Measurements from ENCODE around the gene GRIP1. TPM values are rescaled to one million over a fixed set of nuclear protein-coding genes. Genes with fewer than 3 reads are reported as not detected.

GRIP1 gene
- total and polyA plus RNA-seq, 10 of the 15 experiments (the other 5 are each of a cell fraction or from before 2014, with no cell fraction given), result 0.05 to 0.85 (median 0.50) TPM; not detected in 7

GRCh38 chr12:66644151-66644550, 34.7 kb downstream of the GRIP1 start:
- ChIA-PET RAD21 (ENCODE audit: unreplicated experiment) (no interaction called here), CTCF (no interaction called here), POLR2A (no interaction called here), SMC1A (ENCODE audit: uncharacterized antibody, unreplicated experiment) (no interaction called here)
- intact Hi-C loops (cut with micrococcal nuclease; ENCODE audit: unreplicated experiment) (no loop called here), in situ Hi-C loops (cut with MboI) (no loop called here)
- DNase-seq (ENCODE audit: low read depth, low spot score) (no peak), FAIRE-seq (no peak), ATAC-seq (no peak)
- no peaks in the 10 kb centered on the region for H3K27me3 ChIP-seq (replicated peaks in 1 of 2; ENCODE audit: control insufficient read depth in 2 of 2, insufficient read depth in 2 of 2, low read length in 1 of 2)
- H2AFZ ChIP-seq (ENCODE audit: control insufficient read depth, low read depth, low read length), result no peak overlapping the region
- no peak overlapping the region for H3K9ac ChIP-seq (ENCODE audit: control insufficient read depth, insufficient read depth, low read length)
- H4K20me1 ChIP-seq (ENCODE audit: control insufficient read depth, insufficient read depth), result no peaks in the 10 kb centered on the region
- no peaks in the 10 kb centered on the region for H3K36me3 ChIP-seq (ENCODE audit: control insufficient read depth in 2 of 2, insufficient read depth in 2 of 2, low read length in 1 of 2)
- no TSS peak for BruUV-seq (replicated peaks)
- WGBS (ENCODE audit: insufficient coverage, insufficient replicate concordance, low lambda C conversion rate, missing lambda C conversion rate), result 95% methylated on average over 1 of the region's 1 CpG
- TF ChIP-seq YY1 (IDR thresholded peaks at IDR 0.05; ENCODE audit: low read depth, low read length) (no peak), POU2F2 (IDR thresholded peaks at IDR 0.05; ENCODE audit: borderline replicate concordance, low read depth, low read length) (no peak), NFIC (IDR thresholded peaks at IDR 0.05; ENCODE audit: low read depth, low read length) (no peak), NR2C1 (IDR thresholded peaks at IDR 0.05) (no peak), NFYB (IDR thresholded peaks at IDR 0.05; ENCODE audit: insufficient read depth, low read depth, low read length) (no peak), GABPA (IDR thresholded peaks at IDR 0.05; ENCODE audit: low read depth) (no peak), RFX5 (IDR thresholded peaks at IDR 0.05; ENCODE audit: low read depth, low read length) (no peak), RAD51 (IDR thresholded peaks at IDR 0.05) (no peak), HCFC1 (IDR thresholded peaks at IDR 0.05; ENCODE audit: low read length) (no peak), BRCA1 (IDR thresholded peaks at IDR 0.05; ENCODE audit: low read depth, low read length) (no peak), JUNB (IDR thresholded peaks at IDR 0.05) (no peak), POLR2AphosphoS2 (IDR thresholded peaks at IDR 0.05; ENCODE audit: low read depth, low read length) (no peak), GATAD2B (conservative IDR thresholded peaks at IDR 0.05; ENCODE audit: low read depth) (no peak), E4F1 (IDR thresholded peaks at IDR 0.05; ENCODE audit: borderline replicate concordance, partially characterized antibody) (no peak), MEF2B (IDR thresholded peaks at IDR 0.05; ENCODE audit: partially characterized antibody, poor library complexity, severe bottlenecking) (no peak), STAT1 (conservative IDR thresholded peaks at IDR 0.05) (no peak), POLR2AphosphoS5 (IDR thresholded peaks at IDR 0.05; ENCODE audit: low read length) (no peak)
- TF ChIP-seq, protein P1, sequence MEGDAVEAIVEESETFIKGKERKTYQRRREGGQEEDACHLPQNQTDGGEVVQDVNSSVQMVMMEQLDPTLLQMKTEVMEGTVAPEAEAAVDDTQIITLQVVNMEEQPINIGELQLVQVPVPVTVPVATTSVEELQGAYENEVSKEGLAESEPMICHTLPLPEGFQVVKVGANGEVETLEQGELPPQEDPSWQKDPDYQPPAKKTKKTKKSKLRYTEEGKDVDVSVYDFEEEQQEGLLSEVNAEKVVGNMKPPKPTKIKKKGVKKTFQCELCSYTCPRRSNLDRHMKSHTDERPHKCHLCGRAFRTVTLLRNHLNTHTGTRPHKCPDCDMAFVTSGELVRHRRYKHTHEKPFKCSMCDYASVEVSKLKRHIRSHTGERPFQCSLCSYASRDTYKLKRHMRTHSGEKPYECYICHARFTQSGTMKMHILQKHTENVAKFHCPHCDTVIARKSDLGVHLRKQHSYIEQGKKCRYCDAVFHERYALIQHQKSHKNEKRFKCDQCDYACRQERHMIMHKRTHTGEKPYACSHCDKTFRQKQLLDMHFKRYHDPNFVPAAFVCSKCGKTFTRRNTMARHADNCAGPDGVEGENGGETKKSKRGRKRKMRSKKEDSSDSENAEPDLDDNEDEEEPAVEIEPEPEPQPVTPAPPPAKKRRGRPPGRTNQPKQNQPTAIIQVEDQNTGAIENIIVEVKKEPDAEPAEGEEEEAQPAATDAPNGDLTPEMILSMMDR (IDR thresholded peaks at IDR 0.05 in 2 of 3, conservative IDR thresholded peaks at IDR 0.05 in 1 of 3; ENCODE audit: control insufficient read depth in 2 of 3, extremely low read depth in 1 of 3, insufficient read depth in 1 of 3, low read depth in 3 of 3, low read length in 3 of 3), result no peak
- no peak overlapping the region for H3K4me3 ChIP-seq
- H3K4me2 ChIP-seq (ENCODE audit: control insufficient read depth, insufficient read depth), result no peak overlapping the region
- no peaks in the 10 kb centered on the region for H3K79me2 ChIP-seq (ENCODE audit: control insufficient read depth, insufficient read depth, low read length)
- H3K4me1 ChIP-seq (ENCODE audit: control insufficient read depth, insufficient read depth, low read length), result no peaks in the 10 kb centered on the region
- H3K27ac ChIP-seq (ENCODE audit: control insufficient read depth, insufficient read depth), result no peak overlapping the region
- no peaks in the 10 kb centered on the region for H3K9me3 ChIP-seq (replicated peaks; ENCODE audit: control insufficient read depth, insufficient read depth, low read length)

Data from GM12878 (cell line).